Right lung (tissue), 5 donors: ENCODE measurements around the gene CTNND1. TPM values are rescaled to one million over a fixed set of nuclear protein-coding genes. Genes with fewer than 3 reads are reported as not detected.
"Not testable (repeated sequence)": the region's sequence is repeated elsewhere in the genome, so short reads cannot be mapped to it uniquely, and the experiment has no call there.

Experiments
- DNase-seq, 2 donors: peaks; one replicate each; pipeline ENCODE4 v3.0.0-alpha.2; 2013
- polyA plus RNA-seq, 5 donors: library from polyadenylated mRNA; unstranded; fragments of 120-200 nt; gene quantifications; one replicate each; pipeline versions ENCODE4 v1.2.1 to v1.2.3, GENCODE V29; 2013; ENCODE audit warnings: inconsistent platforms in 1 of 5, low replicate concordance in 1 of 5; ENCODE audit not compliant: insufficient read length in 5 of 5, insufficient read depth in 1 of 5

The CTNND1 gene
- polyA plus RNA-seq, 5 donors, result 207 to 286 (median 258) TPM

DNA sequence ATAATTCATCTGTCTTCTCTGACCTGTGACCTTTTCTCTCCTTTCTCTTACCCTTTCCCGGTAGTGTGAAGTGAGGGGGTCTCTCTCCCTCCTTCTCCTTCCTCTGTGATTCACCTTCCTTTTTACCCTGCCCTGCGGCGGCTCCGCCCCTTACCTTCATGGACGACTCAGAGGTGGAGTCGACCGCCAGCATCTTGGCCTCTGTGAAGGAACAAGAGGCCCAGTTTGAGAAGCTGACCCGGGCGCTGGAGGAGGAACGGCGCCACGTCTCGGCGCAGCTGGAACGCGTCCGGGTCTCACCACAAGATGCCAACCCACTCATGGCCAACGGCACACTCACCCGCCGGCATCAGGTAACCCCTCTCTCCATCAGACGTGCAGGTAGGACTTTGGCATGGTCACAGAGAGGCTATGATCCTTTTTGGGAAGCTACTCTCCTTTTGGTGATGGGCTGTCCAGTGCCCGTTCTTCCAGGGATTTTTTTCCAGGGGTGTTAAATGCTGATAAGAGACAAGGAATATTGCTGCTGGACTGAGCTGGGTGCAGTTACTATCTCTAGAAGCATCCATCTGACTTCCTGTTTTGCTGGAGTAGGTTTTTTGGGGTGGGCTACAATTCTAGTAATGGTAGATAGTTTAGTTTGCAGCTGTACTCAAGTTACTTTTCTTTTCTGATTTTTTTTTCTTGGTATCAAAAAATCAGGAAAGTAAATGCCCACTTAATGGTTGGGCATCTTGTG, 29.9 kb downstream of the CTNND1 start:
- no peak for DNase-seq

DNA sequence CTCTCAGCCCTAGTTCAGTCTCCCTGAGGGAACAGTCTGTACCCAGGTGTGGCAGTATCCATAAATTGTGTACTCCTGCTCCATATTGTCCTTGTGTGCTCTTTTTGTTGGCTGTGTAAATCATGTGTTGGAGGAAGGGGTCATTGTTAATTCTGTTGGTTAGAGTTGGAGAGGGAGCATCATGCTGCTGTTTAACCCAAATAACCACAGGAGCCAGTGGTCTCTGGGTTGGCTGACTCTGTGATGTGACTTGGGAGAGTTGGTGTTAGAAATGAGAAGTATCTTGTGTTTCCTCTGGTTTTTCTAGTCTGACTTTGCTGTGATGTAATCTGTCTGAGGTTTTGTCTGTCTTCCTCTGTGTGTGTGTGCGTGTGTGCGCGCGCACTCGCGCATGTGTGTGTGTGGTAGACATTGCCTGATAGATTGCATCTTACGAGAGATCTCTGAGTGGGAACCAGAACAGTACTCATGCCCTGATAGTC, 30.5 kb downstream of the CTNND1 start:
- no peak for DNase-seq

DNA sequence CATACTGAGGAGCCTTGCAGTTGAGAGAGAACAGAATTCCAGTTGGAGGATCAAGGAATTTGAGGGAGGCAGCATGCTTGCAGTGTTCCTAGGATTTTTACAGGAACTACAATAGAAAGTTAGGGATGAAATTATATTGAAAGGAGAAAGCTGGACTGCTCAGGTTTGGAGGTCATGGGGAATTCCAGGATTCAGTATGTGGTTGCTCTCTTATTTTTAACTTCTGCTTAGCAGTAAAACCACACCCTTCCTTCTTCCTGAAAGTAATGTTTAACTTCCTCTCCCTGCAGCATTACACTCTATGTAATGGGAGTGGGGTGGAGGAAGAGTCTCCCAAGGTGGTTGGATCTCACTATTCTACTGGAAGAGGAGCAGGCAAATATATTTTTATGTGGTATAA, 31.3 kb downstream of the CTNND1 start:
- no peak for DNase-seq

DNA sequence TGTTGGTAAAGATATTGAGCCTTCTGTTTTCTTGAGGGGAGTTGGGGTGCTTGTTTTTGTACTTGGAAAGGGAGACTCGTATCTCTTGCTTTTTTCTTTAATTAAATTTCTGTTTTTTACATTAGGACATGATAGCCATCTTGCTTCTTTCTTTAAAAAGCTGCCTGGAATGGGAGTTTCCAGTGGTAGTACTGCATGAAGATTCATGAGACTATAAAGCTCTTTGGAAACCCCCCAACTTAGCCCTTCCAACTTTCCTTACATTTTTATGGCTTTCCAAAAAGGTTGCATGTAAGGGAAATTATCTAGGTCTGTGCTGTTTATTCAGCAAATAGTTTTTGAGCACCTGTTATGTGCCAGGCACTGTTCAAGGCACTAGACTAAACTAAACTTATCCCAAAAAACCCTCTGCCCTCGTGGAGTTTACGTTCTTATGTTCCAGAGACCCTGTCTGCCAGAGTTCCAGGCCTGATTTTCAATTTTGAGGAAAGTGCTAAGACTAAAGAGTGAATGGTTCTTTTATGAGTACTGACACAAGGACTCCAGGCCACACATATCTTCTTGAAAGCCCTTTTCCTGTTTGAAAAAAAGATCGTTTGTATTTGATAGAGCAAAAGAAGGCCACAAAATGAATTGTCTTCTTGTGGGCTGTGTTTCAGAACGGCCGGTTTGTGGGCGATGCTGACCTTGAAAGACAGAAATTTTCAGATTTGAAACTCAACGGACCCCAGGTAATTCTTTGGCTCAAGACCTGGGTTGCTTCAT, 31.9 kb downstream of the CTNND1 start:
- DNase-seq, result no peak

DNA sequence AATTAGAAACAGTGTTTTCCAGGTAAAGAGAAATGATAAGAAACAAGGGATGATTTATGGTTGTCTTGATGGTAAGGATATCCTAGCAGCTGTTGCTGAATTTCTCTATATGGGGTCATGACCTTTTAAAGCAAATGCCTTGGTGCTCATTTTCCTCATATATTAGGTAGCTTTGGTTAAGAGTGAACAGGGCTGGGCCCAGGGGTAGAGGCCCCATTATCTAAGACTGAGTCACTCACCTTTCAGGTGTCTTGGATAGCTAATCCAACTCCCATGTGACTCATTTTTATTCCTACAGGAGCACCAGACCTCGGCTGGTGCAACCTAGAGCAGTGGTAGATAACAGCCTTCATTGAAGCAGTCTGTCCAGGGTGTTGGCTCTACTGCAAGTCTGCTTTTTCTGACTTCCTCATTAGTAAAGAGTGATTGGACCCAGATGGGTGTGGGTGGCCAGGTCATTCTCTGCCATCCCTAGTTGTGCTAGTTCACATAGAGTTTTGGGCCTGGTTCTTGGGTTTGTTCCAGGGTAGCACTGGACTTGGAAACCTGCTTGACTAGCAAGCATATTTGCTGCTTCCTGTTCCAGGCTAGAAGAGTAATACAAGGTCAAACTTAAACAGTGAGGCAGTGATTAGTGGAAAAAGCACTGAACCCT, 37.4 kb downstream of the CTNND1 start:
- DNase-seq, result no peak

- DNase-seq, result peak; percentile 34 to 68
These were observed 39.0 kb downstream of the CTNND1 start for GRCh38 chr11:57800444-57801182.

GRCh38 chr11:57801183-57801485, 39.5 kb downstream of the CTNND1 start:
- DNase-seq, result no peak

DNA sequence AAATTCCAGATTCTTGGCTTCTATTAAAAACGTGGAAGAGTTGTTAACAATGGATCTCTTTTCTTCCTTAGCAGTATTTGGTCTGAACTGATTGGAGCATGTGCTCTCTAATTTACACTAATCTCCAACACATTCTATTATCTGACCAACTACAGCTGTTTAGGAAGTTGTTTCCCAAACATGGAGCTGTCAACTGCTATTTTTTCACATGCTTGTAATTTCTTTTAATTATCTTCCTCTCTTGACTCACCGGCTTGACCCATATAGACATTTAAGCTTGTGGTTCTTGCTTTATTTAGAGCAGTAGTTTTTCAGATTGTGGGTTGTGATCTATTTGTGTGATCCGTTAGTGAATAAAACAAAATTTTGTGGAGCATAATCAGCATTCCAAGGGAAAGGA, 40.8 kb downstream of the CTNND1 start:
- no peak for DNase-seq

DNA sequence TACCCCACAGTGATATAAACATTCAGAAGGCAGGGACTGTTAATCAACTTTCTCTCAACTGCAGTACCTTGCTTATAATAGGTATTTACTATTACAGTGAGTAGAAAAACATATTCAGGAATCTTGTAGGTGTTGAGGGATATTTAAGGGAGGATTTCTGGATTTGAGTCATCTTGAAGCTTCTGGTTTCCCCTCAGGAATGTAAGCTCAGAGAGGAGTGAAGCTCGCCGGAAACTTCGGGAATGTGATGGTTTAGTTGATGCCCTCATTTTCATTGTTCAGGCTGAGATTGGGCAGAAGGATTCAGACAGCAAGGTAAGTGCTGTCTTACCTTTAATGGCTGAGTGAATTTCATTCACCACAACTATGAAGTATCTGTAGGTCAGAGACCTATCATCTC, 42.9 kb downstream of the CTNND1 start:
- no peak for DNase-seq

- no peak for DNase-seq
These were observed 44.2 kb downstream of the CTNND1 start for GRCh38 chr11:57805780-57806179.

- no peak for DNase-seq
These were observed 51.0 kb downstream of the CTNND1 start for GRCh38 chr11:57812634-57813033.

- no peak for DNase-seq
These were observed 53.9 kb downstream of the CTNND1 start for GRCh38 chr11:57815476-57815875.

GRCh38 chr11:57815877-57816276, 54.3 kb downstream of the CTNND1 start:
- no peak for DNase-seq

DNA sequence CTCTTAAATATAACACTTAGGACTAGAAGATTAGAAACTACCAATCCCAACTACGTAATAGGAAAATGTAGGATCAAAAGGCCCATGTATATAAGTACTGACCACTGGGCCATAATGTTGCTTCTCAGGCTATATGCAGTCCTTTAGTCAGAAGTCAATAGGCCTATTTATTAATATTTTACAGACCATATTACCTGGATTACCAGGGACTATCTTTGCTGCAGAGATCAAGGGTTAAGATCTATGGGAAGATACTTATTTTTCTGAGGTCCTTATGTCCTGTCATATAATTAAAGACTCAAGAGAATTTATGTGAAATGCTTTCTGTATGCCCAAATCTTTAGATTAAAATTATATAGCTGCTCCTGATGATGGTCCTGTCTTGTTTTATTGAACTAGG, 57.2 kb downstream of the CTNND1 start:
- DNase-seq, result no peak

DNA sequence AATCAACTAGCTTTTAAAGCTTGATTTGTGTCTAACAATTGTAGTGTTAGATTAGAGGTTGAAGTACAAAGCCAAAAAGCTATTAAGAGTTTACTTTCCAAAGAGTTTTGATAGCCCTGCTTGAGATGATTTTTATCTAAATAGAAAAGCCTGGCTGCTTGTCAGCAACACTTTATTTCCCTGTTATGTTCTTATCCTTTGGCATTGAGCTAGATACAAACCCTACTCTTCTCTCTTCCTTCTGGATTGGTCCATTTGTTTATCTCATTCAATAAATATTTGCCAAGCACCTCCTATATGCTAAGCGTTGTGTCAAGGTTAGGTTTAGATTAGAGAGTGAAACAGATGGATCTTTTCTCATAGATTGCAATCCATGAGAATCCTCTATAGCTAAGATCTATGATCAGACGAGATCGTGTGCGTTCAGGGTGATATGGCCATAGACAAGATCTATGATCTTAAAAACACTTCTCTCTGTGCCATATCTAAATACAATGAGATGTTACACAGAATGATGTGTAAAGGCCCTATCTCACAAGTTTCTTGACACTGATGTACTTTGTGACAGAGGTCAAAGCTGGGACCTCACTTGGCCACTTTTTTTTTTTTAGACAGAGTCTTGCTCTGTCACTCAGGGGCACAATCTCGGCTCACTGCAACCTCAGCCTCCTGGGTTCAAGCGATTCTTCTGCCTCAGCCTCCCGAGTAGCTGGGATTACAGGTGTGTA, 57.8 kb downstream of the CTNND1 start:
- DNase-seq, result no peak

DNA sequence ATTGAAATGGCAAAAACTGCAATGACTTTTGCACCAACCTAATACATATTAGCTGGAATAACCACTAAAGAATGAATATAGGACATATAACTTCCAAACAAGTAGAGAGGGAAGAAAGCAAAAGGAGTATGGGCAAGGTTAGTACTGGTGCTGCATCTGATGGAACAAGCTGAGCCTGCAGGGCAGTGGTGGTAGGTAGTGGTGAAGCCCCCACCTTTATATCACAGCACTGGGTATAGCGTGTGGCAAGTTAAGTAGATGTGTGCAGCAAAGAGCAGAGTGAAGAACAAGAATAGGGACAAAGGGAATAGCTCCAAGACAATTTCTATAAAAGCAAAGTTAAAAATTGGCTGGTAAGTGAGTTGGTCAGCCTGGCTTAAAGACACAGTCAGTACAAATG, 62.3 kb downstream of the CTNND1 start:
- no peak for DNase-seq

- DNase-seq, result no peak
These were observed 73.2 kb downstream of the CTNND1 start for GRCh38 chr11:57834852-57835251.

GRCh38 chr11:57838609-57839008, 77.0 kb downstream of the CTNND1 start:
- DNase-seq, result not testable (repeated sequence)

GRCh38 chr11:57842873-57843272, 81.3 kb downstream of the CTNND1 start:
- DNase-seq, result peak in 1 of 2 donors; percentile 5

- DNase-seq, result no peak
These were observed 106.4 kb downstream of the CTNND1 start for GRCh38 chr11:57867966-57868365.

DNA sequence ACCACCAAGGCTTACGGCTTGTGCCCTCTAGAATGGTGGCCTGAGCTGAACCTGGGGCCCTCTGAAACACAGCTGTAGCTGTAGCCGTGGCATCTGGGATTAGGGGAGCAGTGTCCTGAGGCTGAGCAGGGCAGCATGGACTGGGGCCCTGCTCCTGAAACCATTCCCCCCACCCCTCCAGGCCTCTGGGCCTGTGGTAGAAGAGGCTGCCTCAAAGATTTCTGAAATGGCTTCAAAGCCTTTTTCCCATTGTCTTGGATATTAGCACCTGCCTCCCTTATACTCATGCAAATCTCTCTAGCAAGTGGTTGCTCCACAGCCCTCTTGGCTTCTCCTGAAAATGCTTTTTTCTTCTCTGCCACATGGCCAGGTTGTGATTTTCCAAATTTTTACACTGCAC, 106.9 kb downstream of the CTNND1 start:
- no peak for DNase-seq
